HEK293 (cell line): ENCODE measurements around the gene IL17RB.

Experiments
- CTCF ChIA-PET: fragments of 350-600 bp; formaldehyde crosslinking; extraction: SDS; loops from one replicate; lab custom pipeline; 2021; ENCODE audit warnings: antibody characterized with exemption; lab: Yijun Ruan, JAX
- POLR2A ChIA-PET: fragments of 300-600 bp; formaldehyde crosslinking; extraction: SDS; loops from one replicate; lab custom pipeline; 2020; ENCODE audit warnings: antibody characterized with exemption, inconsistent platforms; lab: Yijun Ruan, JAX
- H3K27ac ChIP-seq: fragments of 200-500 bp; sonication (Bioruptor generic); 2 replicates; pipeline ENCODE4 v1.5.1; 2014; ENCODE audit warnings: low read depth, low read length, control low read depth, inconsistent platforms; ENCODE audit errors: extremely low read depth
- H3K36me3 ChIP-seq, 2 experiments: fragments of 200-500 bp in 1 of 2; sonication (Bioruptor generic) in 1 of 2; 1 replicate in 1 of 2; 2 replicates in 1 of 2; pipeline ENCODE4 v1.5.1; 2014 to 2017; ENCODE audit warnings: inconsistent platforms in 2 of 2, low read length in 2 of 2; ENCODE audit not compliant: control insufficient read depth in 2 of 2, insufficient read depth in 1 of 2
- H3K4me1 ChIP-seq: fragments of 200-500 bp; sonication (Bioruptor generic); 2 replicates; pipeline ENCODE4 v1.5.1; 2014; ENCODE audit warnings: mild to moderate bottlenecking, low read length, inconsistent platforms; ENCODE audit not compliant: control insufficient read depth, insufficient read depth
- H3K4me3 ChIP-seq: 2 replicates; pipeline ENCODE4 v1.5.1; 2011; ENCODE audit warnings: low read depth, mild to moderate bottlenecking, control low read depth, low read length, moderate library complexity
- H3K9me3 ChIP-seq: fragments of 200-500 bp; sonication (Bioruptor generic); 2 replicates; pipeline ENCODE4 v1.5.1; 2014; ENCODE audit warnings: low read depth, low read length, inconsistent platforms; ENCODE audit not compliant: control insufficient read depth, insufficient read depth
- CTCF ChIP-seq: fragments of 450-650 bp; formaldehyde crosslinking; IDR thresholded peaks from 2 replicates; pipeline ENCODE4 v1.5.1; 2016; ENCODE audit warnings: missing biosample characterization, missing genetic modification characterization
- FEZF1 ChIP-seq: fragments of 450-650 bp; formaldehyde crosslinking; IDR thresholded peaks from 2 replicates; pipeline ENCODE4 v1.5.1; 2016; ENCODE audit warnings: missing biosample characterization, missing genetic modification characterization
- HOXA7 ChIP-seq: sonication (generic); formaldehyde crosslinking; IDR thresholded peaks from 2 replicates; pipeline ENCODE4 v1.8.1; 2022; ENCODE audit warnings: missing genetic modification reagents, borderline replicate concordance
- KLF9 ChIP-seq: fragments of 450-650 bp; formaldehyde crosslinking; IDR thresholded peaks from 2 replicates; pipeline ENCODE4 v1.5.1; 2016; ENCODE audit warnings: missing biosample characterization, missing genetic modification characterization, low read depth
- SCRT1 ChIP-seq: fragments of 450-650 bp; formaldehyde crosslinking; IDR thresholded peaks from 2 replicates; pipeline ENCODE4 v1.5.1; 2016; ENCODE audit warnings: missing biosample characterization, missing genetic modification characterization, borderline replicate concordance
- ZBTB48 ChIP-seq: fragments of 450-650 bp; formaldehyde crosslinking; IDR thresholded peaks from 2 replicates; pipeline ENCODE4 v1.5.1; 2016; ENCODE audit warnings: missing biosample characterization, missing genetic modification characterization
- ZBTB49 ChIP-seq: fragments of 450-650 bp; formaldehyde crosslinking; IDR thresholded peaks from 2 replicates; pipeline ENCODE4 v1.5.1; 2016; ENCODE audit warnings: missing biosample characterization, missing genetic modification characterization, low read depth
- ZBTB6 ChIP-seq: fragments of 450-650 bp; formaldehyde crosslinking; IDR thresholded peaks from 2 replicates; pipeline ENCODE4 v1.5.1; 2017; ENCODE audit warnings: missing biosample characterization, missing genetic modification characterization
- ZNF132 ChIP-seq: fragments of 450-650 bp; formaldehyde crosslinking; IDR thresholded peaks from 2 replicates; pipeline ENCODE4 v1.5.1; 2017; ENCODE audit warnings: missing biosample characterization, missing genetic modification characterization, borderline replicate concordance
- ZNF133 ChIP-seq: fragments of 450-650 bp; formaldehyde crosslinking; IDR thresholded peaks from 2 replicates; pipeline ENCODE4 v1.5.1; 2016; ENCODE audit warnings: missing biosample characterization, missing genetic modification characterization
- ZNF175 ChIP-seq: fragments of 450-650 bp; formaldehyde crosslinking; IDR thresholded peaks from 2 replicates; pipeline ENCODE4 v1.5.1; 2016; ENCODE audit warnings: missing biosample characterization, missing genetic modification characterization
- ZNF211 ChIP-seq: fragments of 450-650 bp; formaldehyde crosslinking; IDR thresholded peaks from 2 replicates; pipeline ENCODE4 v1.5.1; 2016; ENCODE audit warnings: low read depth, missing biosample characterization, missing genetic modification characterization
- ZNF324 ChIP-seq: fragments of 450-650 bp; formaldehyde crosslinking; IDR thresholded peaks from 2 replicates; pipeline ENCODE4 v1.5.1; 2016; ENCODE audit warnings: missing biosample characterization, missing genetic modification characterization
- ZNF529 ChIP-seq: fragments of 450-650 bp; formaldehyde crosslinking; IDR thresholded peaks from 2 replicates; pipeline ENCODE4 v1.5.1; 2017; ENCODE audit warnings: missing genetic modification characterization, missing biosample characterization; ENCODE audit not compliant: insufficient replicate concordance
- ZNF548 ChIP-seq: fragments of 450-650 bp; formaldehyde crosslinking; IDR thresholded peaks from 2 replicates; pipeline ENCODE4 v1.5.1; 2016; ENCODE audit warnings: missing biosample characterization, missing genetic modification characterization
- ZNF558 ChIP-seq: fragments of 450-650 bp; formaldehyde crosslinking; IDR thresholded peaks from 2 replicates; pipeline ENCODE4 v1.5.1; 2016; ENCODE audit warnings: missing biosample characterization, missing genetic modification characterization
- ZNF561 ChIP-seq: fragments of 450-650 bp; IDR thresholded peaks from 2 replicates; pipeline ENCODE4 v1.5.1; 2018; ENCODE audit warnings: missing biosample characterization, missing genetic modification characterization, borderline replicate concordance
- ZNF585B ChIP-seq: fragments of 450-650 bp; formaldehyde crosslinking; IDR thresholded peaks from 2 replicates; pipeline ENCODE4 v1.5.1; 2016; ENCODE audit warnings: missing biosample characterization, missing genetic modification characterization
- ZNF600 ChIP-seq: fragments of 450-650 bp; formaldehyde crosslinking; IDR thresholded peaks from 2 replicates; pipeline ENCODE4 v1.5.1; 2016; ENCODE audit warnings: missing biosample characterization, missing genetic modification characterization
- ZNF707 ChIP-seq: fragments of 450-650 bp; formaldehyde crosslinking; IDR thresholded peaks from 2 replicates; pipeline ENCODE4 v1.5.1; 2016; ENCODE audit warnings: missing biosample characterization, missing genetic modification characterization
- ZNF76 ChIP-seq: fragments of 450-650 bp; formaldehyde crosslinking; IDR thresholded peaks from 2 replicates; pipeline ENCODE4; 2016; ENCODE audit warnings: low read depth, missing biosample characterization, missing genetic modification characterization, borderline replicate concordance
- ZNF768 ChIP-seq: fragments of 450-650 bp; formaldehyde crosslinking; IDR thresholded peaks from 2 replicates; pipeline ENCODE4 v1.5.1; 2018; ENCODE audit warnings: missing biosample characterization, mild to moderate bottlenecking, missing genetic modification characterization
- ZNF777 ChIP-seq: fragments of 450-650 bp; formaldehyde crosslinking; IDR thresholded peaks from 2 replicates; pipeline ENCODE4 v1.5.1; 2017; ENCODE audit warnings: missing biosample characterization, missing genetic modification characterization, borderline replicate concordance
- TF ChIP-seq, protein P1 (sequence below): fragments of 450-650 bp; formaldehyde crosslinking; optimal IDR thresholded peaks from 2 replicates; pipeline ENCODE3; 2016; ENCODE audit warnings: missing biosample characterization, mild to moderate bottlenecking, missing genetic modification characterization
- TF ChIP-seq, protein P2 (sequence below): fragments of 450-650 bp; formaldehyde crosslinking; IDR thresholded peaks from 2 replicates; pipeline ENCODE4 v1.5.1; 2016; ENCODE audit warnings: missing biosample characterization, missing genetic modification characterization

The IL17RB gene

DNA sequence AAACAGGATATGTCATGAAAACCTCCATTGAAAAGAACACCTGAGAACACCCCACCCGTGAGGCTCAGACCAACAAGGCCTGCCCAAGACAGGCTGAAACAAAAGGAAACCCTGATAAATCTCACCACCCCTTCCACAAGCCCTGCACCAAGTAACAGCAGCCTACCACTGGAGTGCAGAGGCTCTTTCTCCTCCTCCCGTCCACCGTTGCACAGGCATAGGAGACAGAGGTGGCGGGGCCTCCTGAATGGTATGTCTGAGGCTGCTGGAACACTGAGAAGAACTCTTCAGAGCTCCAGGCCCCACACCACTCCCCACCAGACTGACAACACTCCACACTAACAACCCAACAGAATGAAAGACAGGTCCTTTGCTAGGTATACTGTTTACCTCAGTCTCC, 21.6 kb upstream of the IL17RB start (continued):
- no peak for TF ChIP-seq ZNF585B

- H3K27ac ChIP-seq, result no peak overlapping the region
- H3K36me3 ChIP-seq, result peaks cover 0 to 30% of the 10 kb centered on the region in 2 experiments; a peak in 1 of 3 replicates
- CTCF ChIA-PET, result no interaction called here
- POLR2A ChIA-PET, result no interaction called here
- H3K4me1 ChIP-seq, result no peaks in the 10 kb centered on the region
- TF ChIP-seq ZNF777 (tag by site-specific recombination), result no peak
- 0 out of 2 replicates have a peak, but pooled peaks have one; percentile 19 for TF ChIP-seq ZNF211
- H3K9me3 ChIP-seq, result no peaks in the 10 kb centered on the region
- no peak overlapping the region for H3K4me3 ChIP-seq
Measured at GRCh38 chr3:53826048-53826447, 20.3 kb upstream of the IL17RB start.

GRCh38 chr3:53828581-53828980, 17.8 kb upstream of the IL17RB start:
- POLR2A ChIA-PET, result no interaction called here
- CTCF ChIA-PET, result no interaction called here
- H3K4me3 ChIP-seq, result no peak overlapping the region
- no peaks in the 10 kb centered on the region for H3K4me1 ChIP-seq
- H3K27ac ChIP-seq, result no peak overlapping the region
- H3K36me3 ChIP-seq, result peaks cover 0 to 15% of the 10 kb centered on the region in 2 experiments; a peak in 1 of 3 replicates
- no peaks in the 10 kb centered on the region for H3K9me3 ChIP-seq
- TF ChIP-seq ZNF548, result no peak
- no peak for TF ChIP-seq ZBTB48
- no peak for TF ChIP-seq ZNF600 (tag by site-specific recombination)
- no peak for TF ChIP-seq ZNF768 (tag by site-specific recombination)
- TF ChIP-seq ZNF76, result no peak
- TF ChIP-seq FEZF1, result no peak
- TF ChIP-seq ZNF133, result no peak
- TF ChIP-seq ZBTB49 (tag by site-specific recombination), result no peak
- no peak for TF ChIP-seq ZNF324
- no peak for TF ChIP-seq ZNF558 (tag by site-specific recombination)
- TF ChIP-seq, protein P1, sequence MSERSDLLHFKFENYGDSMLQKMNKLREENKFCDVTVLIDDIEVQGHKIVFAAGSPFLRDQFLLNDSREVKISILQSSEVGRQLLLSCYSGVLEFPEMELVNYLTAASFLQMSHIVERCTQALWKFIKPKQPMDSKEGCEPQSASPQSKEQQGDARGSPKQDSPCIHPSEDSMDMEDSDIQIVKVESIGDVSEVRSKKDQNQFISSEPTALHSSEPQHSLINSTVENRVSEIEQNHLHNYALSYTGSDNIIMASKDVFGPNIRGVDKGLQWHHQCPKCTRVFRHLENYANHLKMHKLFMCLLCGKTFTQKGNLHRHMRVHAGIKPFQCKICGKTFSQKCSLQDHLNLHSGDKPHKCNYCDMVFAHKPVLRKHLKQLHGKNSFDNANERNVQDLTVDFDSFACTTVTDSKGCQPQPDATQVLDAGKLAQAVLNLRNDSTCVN, result no peak
- no peak for TF ChIP-seq SCRT1
- no peak for TF ChIP-seq ZNF561
- no peak for TF ChIP-seq ZNF175 (tag by site-specific recombination)

GRCh38 chr3:53829605-53830004, 16.8 kb upstream of the IL17RB start:
- no peaks in the 10 kb centered on the region for H3K4me1 ChIP-seq
- H3K27ac ChIP-seq, result no peak overlapping the region
- ChIA-PET CTCF (no interaction called here), POLR2A (no interaction called here)
- no peak overlapping the region for H3K4me3 ChIP-seq
- H3K36me3 ChIP-seq, result peaks cover 0 to 15% of the 10 kb centered on the region in 2 experiments; a peak in 1 of 3 replicates
- TF ChIP-seq ZBTB6 (tag by site-specific recombination) (no peak), ZNF707 (tag by site-specific recombination) (no peak), ZNF132 (tag by site-specific recombination) (no peak), HOXA7 (CRISPR knock-in tag) (no peak), CTCF (tag by site-specific recombination) (no peak), ZNF529 (tag by site-specific recombination) (no peak), KLF9 (tag by site-specific recombination) (no peak)
- TF ChIP-seq, protein P2, sequence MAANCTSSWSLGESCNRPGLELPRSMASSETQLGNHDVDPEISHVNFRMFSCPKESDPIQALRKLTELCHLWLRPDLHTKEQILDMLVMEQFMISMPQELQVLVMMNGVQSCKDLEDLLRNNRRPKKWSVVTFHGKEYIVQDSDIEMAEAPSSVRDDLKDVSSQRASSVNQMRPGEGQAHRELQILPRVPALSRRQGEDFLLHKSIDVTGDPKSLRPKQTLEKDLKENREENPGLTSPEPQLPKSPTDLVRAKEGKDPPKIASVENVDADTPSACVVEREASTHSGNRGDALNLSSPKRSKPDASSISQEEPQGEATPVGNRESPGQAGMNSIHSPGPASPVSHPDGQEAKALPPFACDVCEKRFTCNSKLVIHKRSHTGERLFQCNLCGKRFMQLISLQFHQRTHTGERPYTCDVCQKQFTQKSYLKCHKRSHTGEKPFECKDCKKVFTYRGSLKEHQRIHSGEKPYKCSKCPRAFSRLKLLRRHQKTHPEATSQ (tag by site-specific recombination), result no peak
- no peaks in the 10 kb centered on the region for H3K9me3 ChIP-seq
